Measurements from ENCODE around the gene FCN2. TPM values are rescaled to one million over a fixed set of nuclear protein-coding genes. Genes with fewer than 3 reads are reported as not detected.

FCN2 gene
- total and polyA plus RNA-seq, 2 of the 13 experiments (the other 11 are each of a cell fraction or from before 2014, with no cell fraction given): not detected

DNA sequence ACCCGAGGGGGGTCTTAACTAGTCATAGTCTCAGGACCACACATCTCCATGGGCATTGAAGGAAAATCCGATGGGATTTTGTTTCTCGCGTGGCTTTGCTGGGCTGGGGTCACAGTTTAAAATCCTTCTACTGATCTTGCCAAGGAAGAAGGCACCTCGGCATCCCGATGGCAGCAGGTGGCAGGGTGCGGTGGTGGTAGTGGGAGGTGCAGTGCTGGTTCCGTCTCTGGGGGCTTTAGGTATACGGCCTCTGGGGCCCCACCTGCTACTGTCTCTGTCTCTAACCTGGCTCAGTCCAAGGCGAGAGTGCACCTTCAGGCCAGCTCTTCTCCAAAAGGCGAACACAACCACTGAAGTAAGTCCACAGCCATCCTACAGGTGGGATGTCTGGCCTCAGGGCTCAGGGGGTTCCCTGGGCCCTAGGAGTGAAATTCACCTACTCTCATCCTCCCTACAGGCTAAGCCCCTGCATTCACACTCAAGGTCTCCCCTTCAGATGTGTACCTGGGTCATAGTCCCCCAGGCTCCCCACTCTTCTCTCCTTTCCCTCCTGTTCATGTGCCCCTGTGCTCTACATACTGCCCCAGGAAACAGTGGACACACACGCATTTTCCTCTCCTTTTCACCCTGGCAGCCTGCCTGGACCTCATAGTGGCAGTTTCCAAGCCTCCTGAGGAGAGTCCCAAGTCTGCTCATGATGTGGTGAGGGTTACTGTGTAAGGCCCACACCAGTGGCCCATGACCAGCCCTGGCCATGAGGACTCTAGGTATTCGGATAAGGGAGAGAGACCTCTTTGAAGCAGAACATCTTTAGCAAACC, 736 bp upstream of the FCN2 start:
- intact Hi-C loops (cut with micrococcal nuclease; ENCODE audit: unreplicated experiment) (no loop called here), in situ Hi-C loops (cut with HindIII; ENCODE audit: extremely low pct_ligation_motif_present, low pct_unique_long_range_greater_than_20kb) (no loop called here)
- Histone ChIP-seq H3K36me3 (replicated peaks in 1 of 2; ENCODE audit: control insufficient read depth in 1 of 2, insufficient read depth in 2 of 2, low read length in 2 of 2) (no peaks in the 10 kb centered on the region), H3K4me3 (replicated peaks in 1 of 3; ENCODE audit: insufficient read depth in 1 of 3, low read depth in 2 of 3, low read length in 3 of 3) (no peak overlapping the region), H2AFZ (ENCODE audit: low read length) (no peak overlapping the region), H3K9ac (ENCODE audit: insufficient read depth, low read depth, low read length) (no peak overlapping the region), H3K27me3 (ENCODE audit: control insufficient read depth in 1 of 2, insufficient read depth in 2 of 2, low read length in 2 of 2) (peaks cover 6 to 33% of the 10 kb centered on the region in 2 experiments), H3K9me3 (ENCODE audit: low read length) (no peaks in the 10 kb centered on the region), H3K27ac (ENCODE audit: extremely low read length, insufficient read depth, low read length) (no peak overlapping the region), H3K79me2 (ENCODE audit: insufficient read depth, low read length) (no peaks in the 10 kb centered on the region), H4K20me1 (ENCODE audit: insufficient read depth, low read length) (no peaks in the 10 kb centered on the region), H3K4me1 (ENCODE audit: insufficient read depth, low read length) (no peaks in the 10 kb centered on the region), H3K4me2 (ENCODE audit: low read depth, low read length) (no peak overlapping the region)
- WGBS (ENCODE audit: low lambda C conversion rate): 17% methylated on average over 10 of the region's 13 CpGs
- ChIA-PET CTCF (ENCODE audit: low intra/inter-chr PET ratio, low total read pairs) (no interaction called here), POLR2A (no interaction called here)
- BruUV-seq (replicated peaks): no TSS peak
- no peak for DNase-seq (ENCODE audit: low spot score)
- no peak for ATAC-seq
- no peak for FAIRE-seq
- TF ChIP-seq GPN1 (CRISPR knock-in tag; IDR thresholded peaks at IDR 0.05; ENCODE audit: borderline replicate concordance) (no peak), NKX3-1 (CRISPR knock-in tag; IDR thresholded peaks at IDR 0.05) (no peak), ZNF20 (CRISPR knock-in tag; IDR thresholded peaks at IDR 0.05) (no peak), RFXAP (CRISPR knock-in tag; IDR thresholded peaks at IDR 0.05; ENCODE audit: borderline replicate concordance) (no peak), PHF21A (CRISPR knock-in tag; IDR thresholded peaks at IDR 0.05) (no peak), MAFK (conservative IDR thresholded peaks at IDR 0.05 in 1 of 2, IDR thresholded peaks at IDR 0.05 in 1 of 2; ENCODE audit: low read length in 2 of 2) (no peak), PPARG (CRISPR knock-in tag; conservative IDR thresholded peaks at IDR 0.05) (no peak), DMAP1 (CRISPR knock-in tag; IDR thresholded peaks at IDR 0.05) (no peak), SIN3B (IDR thresholded peaks at IDR 0.05; ENCODE audit: low read length) (no peak), ATF7 (IDR thresholded peaks at IDR 0.05) (no peak), ATF7 (CRISPR knock-in tag; IDR thresholded peaks at IDR 0.05) (no peak), ZNF451 (CRISPR knock-in tag; IDR thresholded peaks at IDR 0.05) (no peak)
- TF ChIP-seq, protein P1, sequence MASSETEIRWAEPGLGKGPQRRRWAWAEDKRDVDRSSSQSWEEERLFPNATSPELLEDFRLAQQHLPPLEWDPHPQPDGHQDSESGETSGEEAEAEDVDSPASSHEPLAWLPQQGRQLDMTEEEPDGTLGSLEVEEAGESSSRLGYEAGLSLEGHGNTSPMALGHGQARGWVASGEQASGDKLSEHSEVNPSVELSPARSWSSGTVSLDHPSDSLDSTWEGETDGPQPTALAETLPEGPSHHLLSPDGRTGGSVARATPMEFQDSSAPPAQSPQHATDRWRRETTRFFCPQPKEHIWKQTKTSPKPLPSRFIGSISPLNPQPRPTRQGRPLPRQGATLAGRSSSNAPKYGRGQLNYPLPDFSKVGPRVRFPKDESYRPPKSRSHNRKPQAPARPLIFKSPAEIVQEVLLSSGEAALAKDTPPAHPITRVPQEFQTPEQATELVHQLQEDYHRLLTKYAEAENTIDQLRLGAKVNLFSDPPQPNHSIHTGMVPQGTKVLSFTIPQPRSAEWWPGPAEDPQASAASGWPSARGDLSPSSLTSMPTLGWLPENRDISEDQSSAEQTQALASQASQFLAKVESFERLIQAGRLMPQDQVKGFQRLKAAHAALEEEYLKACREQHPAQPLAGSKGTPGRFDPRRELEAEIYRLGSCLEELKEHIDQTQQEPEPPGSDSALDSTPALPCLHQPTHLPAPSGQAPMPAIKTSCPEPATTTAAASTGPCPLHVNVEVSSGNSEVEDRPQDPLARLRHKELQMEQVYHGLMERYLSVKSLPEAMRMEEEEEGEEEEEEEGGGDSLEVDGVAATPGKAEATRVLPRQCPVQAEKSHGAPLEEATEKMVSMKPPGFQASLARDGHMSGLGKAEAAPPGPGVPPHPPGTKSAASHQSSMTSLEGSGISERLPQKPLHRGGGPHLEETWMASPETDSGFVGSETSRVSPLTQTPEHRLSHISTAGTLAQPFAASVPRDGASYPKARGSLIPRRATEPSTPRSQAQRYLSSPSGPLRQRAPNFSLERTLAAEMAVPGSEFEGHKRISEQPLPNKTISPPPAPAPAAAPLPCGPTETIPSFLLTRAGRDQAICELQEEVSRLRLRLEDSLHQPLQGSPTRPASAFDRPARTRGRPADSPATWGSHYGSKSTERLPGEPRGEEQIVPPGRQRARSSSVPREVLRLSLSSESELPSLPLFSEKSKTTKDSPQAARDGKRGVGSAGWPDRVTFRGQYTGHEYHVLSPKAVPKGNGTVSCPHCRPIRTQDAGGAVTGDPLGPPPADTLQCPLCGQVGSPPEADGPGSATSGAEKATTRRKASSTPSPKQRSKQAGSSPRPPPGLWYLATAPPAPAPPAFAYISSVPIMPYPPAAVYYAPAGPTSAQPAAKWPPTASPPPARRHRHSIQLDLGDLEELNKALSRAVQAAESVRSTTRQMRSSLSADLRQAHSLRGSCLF (CRISPR knock-in tag; IDR thresholded peaks at IDR 0.05; ENCODE audit: borderline replicate concordance): no peak
- TF ChIP-seq, protein P2, sequence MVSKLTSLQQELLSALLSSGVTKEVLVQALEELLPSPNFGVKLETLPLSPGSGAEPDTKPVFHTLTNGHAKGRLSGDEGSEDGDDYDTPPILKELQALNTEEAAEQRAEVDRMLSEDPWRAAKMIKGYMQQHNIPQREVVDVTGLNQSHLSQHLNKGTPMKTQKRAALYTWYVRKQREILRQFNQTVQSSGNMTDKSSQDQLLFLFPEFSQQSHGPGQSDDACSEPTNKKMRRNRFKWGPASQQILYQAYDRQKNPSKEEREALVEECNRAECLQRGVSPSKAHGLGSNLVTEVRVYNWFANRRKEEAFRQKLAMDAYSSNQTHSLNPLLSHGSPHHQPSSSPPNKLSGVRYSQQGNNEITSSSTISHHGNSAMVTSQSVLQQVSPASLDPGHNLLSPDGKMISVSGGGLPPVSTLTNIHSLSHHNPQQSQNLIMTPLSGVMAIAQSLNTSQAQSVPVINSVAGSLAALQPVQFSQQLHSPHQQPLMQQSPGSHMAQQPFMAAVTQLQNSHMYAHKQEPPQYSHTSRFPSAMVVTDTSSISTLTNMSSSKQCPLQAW (CRISPR knock-in tag; IDR thresholded peaks at IDR 0.05): no peak
- TF ChIP-seq, protein P3, sequence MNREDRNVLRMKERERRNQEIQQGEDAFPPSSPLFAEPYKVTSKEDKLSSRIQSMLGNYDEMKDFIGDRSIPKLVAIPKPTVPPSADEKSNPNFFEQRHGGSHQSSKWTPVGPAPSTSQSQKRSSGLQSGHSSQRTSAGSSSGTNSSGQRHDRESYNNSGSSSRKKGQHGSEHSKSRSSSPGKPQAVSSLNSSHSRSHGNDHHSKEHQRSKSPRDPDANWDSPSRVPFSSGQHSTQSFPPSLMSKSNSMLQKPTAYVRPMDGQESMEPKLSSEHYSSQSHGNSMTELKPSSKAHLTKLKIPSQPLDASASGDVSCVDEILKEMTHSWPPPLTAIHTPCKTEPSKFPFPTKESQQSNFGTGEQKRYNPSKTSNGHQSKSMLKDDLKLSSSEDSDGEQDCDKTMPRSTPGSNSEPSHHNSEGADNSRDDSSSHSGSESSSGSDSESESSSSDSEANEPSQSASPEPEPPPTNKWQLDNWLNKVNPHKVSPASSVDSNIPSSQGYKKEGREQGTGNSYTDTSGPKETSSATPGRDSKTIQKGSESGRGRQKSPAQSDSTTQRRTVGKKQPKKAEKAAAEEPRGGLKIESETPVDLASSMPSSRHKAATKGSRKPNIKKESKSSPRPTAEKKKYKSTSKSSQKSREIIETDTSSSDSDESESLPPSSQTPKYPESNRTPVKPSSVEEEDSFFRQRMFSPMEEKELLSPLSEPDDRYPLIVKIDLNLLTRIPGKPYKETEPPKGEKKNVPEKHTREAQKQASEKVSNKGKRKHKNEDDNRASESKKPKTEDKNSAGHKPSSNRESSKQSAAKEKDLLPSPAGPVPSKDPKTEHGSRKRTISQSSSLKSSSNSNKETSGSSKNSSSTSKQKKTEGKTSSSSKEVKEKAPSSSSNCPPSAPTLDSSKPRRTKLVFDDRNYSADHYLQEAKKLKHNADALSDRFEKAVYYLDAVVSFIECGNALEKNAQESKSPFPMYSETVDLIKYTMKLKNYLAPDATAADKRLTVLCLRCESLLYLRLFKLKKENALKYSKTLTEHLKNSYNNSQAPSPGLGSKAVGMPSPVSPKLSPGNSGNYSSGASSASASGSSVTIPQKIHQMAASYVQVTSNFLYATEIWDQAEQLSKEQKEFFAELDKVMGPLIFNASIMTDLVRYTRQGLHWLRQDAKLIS (CRISPR knock-in tag; IDR thresholded peaks at IDR 0.05): no peak

Measured in HepG2 (cell line).